Mesothelial cell of epicardium (in vitro differentiated cells): ENCODE data around the gene CNOT2. TPM values are rescaled to one million over a fixed set of nuclear protein-coding genes. Genes with fewer than 3 reads are reported as not detected.

Experiments used
- DNase-seq, 2 experiments: peaks; one replicate each; pipeline ENCODE4 v3.0.0; 2021; ENCODE audit warnings: low spot score in 2 of 2; ENCODE audit not compliant: unreplicated experiment in 2 of 2
- H3K27ac Mint-ChIP-seq: 2 replicates; pipeline ENCODE4 v1.8.0; 2021; ENCODE audit warnings: mixed read lengths
- H3K27me3 Mint-ChIP-seq: 2 replicates; pipeline ENCODE4 v1.8.0; 2021; ENCODE audit warnings: low read depth, mixed read lengths
- H3K36me3 Mint-ChIP-seq: 2 replicates; pipeline ENCODE4 v1.8.0; 2021; ENCODE audit warnings: mixed read lengths
- H3K4me1 Mint-ChIP-seq: 2 replicates; pipeline ENCODE4 v1.8.0; 2021; ENCODE audit warnings: mixed read lengths
- H3K4me3 Mint-ChIP-seq: 2 replicates; pipeline ENCODE4 v1.8.0; 2021; ENCODE audit warnings: mild to moderate bottlenecking, moderate library complexity, mixed read lengths
- H3K9me3 Mint-ChIP-seq: 2 replicates; pipeline ENCODE4 v1.8.0; 2021; ENCODE audit warnings: mixed read lengths
- CTCF ChIP-seq: fragments of 200-600 bp; sonication (generic); IDR thresholded peaks from one replicate; pipeline ENCODE4 v1.5.0; 2021; ENCODE audit warnings: antibody characterized with exemption; ENCODE audit not compliant: unreplicated experiment
- total RNA-seq: library from RNA; stranded (reverse); gene quantifications from 3 replicates; pipeline ENCODE4 v1.2.1, GENCODE V29; 2021

The CNOT2 gene
- total RNA-seq, 1 donor from 2014 or later: 126 TPM

- H3K27ac Mint-ChIP-seq: peak overlapping the region; percentile 86
- H3K4me3 Mint-ChIP-seq: peak overlapping the region; percentile 99
- no peak for TF ChIP-seq CTCF
- H3K36me3 Mint-ChIP-seq: peaks cover 9% of the 10 kb centered on the region
- peaks cover 61% of the 10 kb centered on the region for H3K4me1 Mint-ChIP-seq
- H3K9me3 Mint-ChIP-seq: no peaks in the 10 kb centered on the region
- H3K27me3 Mint-ChIP-seq: no peaks in the 10 kb centered on the region
- DNase-seq: no peak
These were observed 2.2 kb downstream of the CNOT2 start for GRCh38 chr12:70245458-70245857.

- no peak for TF ChIP-seq CTCF
- Mint-ChIP-seq H3K4me1 (peaks cover 63% of the 10 kb centered on the region), H3K27ac (no peak overlapping the region), H3K9me3 (no peaks in the 10 kb centered on the region), H3K4me3 (no peak overlapping the region), H3K27me3 (no peaks in the 10 kb centered on the region), H3K36me3 (peaks cover 4% of the 10 kb centered on the region)
- DNase-seq: no peak
These were observed 3.3 kb downstream of the CNOT2 start for GRCh38 chr12:70246580-70246979.

GRCh38 chr12:70247653-70248199 lies 4.5 kb downstream of the CNOT2 start:
- Mint-ChIP-seq H3K4me1 (peaks cover 59% of the 10 kb centered on the region), H3K4me3 (no peak overlapping the region), H3K27ac (peak overlapping the region; percentile 48), H3K36me3 (peaks cover 4% of the 10 kb centered on the region), H3K9me3 (no peaks in the 10 kb centered on the region), H3K27me3 (no peaks in the 10 kb centered on the region)
- DNase-seq: no peak
- no peak for TF ChIP-seq CTCF

GRCh38 chr12:70248876-70249275 lies 5.6 kb downstream of the CNOT2 start:
- TF ChIP-seq CTCF: no peak
- H3K36me3 Mint-ChIP-seq: peaks cover 4% of the 10 kb centered on the region
- DNase-seq: no peak
- peaks cover 62% of the 10 kb centered on the region for H3K4me1 Mint-ChIP-seq
- H3K9me3 Mint-ChIP-seq: no peaks in the 10 kb centered on the region
- no peaks in the 10 kb centered on the region for H3K27me3 Mint-ChIP-seq
- H3K27ac Mint-ChIP-seq: peak overlapping the region; percentile 4
- H3K4me3 Mint-ChIP-seq: no peak overlapping the region

GRCh38 chr12:70249903-70250302 lies 6.7 kb downstream of the CNOT2 start:
- Mint-ChIP-seq H3K27ac (no peak overlapping the region), H3K4me1 (peaks cover 60% of the 10 kb centered on the region)

More at GRCh38 chr12:70249903-70250302, 6.7 kb downstream of the CNOT2 start:
- H3K9me3 Mint-ChIP-seq: no peaks in the 10 kb centered on the region
- TF ChIP-seq CTCF: no peak
- H3K4me3 Mint-ChIP-seq: no peak overlapping the region
- H3K36me3 Mint-ChIP-seq: peaks cover 4% of the 10 kb centered on the region
- H3K27me3 Mint-ChIP-seq: no peaks in the 10 kb centered on the region
- DNase-seq: no peak
